ENCODE results near the gene ROS1. TPM values are rescaled to one million over a fixed set of nuclear protein-coding genes. Genes with fewer than 3 reads are reported as not detected.

Gene ROS1
- total RNA-seq, 1 donor, result 0.43 TPM

DNA sequence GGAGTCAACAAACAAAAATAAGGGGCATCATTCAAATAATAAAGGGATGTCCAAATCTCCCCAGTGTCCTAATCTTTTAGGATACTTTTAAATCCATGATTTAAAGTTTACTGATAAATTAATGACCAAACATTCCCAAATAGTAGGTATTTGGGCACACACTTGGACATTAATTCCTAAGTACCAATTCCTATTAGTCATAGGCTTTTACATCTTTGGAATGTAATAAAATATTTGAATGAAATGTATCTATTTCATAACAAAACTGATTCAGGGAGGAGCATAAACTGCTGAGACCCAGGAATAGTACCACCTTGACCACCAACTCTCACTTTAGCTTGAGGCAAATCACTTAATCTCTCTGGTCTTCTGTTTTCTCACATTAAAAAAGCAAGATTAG lies 116.1 kb downstream of the ROS1 start:
- TF ChIP-seq, protein P1, sequence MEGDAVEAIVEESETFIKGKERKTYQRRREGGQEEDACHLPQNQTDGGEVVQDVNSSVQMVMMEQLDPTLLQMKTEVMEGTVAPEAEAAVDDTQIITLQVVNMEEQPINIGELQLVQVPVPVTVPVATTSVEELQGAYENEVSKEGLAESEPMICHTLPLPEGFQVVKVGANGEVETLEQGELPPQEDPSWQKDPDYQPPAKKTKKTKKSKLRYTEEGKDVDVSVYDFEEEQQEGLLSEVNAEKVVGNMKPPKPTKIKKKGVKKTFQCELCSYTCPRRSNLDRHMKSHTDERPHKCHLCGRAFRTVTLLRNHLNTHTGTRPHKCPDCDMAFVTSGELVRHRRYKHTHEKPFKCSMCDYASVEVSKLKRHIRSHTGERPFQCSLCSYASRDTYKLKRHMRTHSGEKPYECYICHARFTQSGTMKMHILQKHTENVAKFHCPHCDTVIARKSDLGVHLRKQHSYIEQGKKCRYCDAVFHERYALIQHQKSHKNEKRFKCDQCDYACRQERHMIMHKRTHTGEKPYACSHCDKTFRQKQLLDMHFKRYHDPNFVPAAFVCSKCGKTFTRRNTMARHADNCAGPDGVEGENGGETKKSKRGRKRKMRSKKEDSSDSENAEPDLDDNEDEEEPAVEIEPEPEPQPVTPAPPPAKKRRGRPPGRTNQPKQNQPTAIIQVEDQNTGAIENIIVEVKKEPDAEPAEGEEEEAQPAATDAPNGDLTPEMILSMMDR (IDR thresholded peaks at IDR 0.05; ENCODE audit: insufficient read depth, low read depth, low read length), result no peak
- H3K4me3 ChIP-seq (ENCODE audit: low read depth, low read length), result no peak overlapping the region
- DNase-seq (ENCODE audit: low read depth), result no peak

DNA sequence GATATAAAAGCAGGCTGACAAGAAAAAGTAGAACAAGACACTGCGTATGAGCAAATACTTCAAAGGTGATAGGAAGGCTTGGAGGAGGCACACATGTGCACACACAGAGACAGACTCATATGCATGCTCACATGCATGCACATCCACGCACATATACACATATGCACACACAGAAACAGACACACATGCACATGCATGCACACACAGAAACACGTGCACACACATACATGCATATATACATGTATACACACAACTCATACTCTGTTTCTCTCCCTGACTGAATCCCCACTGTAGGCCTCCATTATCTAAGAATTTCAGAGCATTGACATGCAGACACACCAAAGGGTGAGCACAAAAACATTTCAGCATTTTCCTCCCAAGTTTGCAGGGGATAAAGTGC lies 116.7 kb downstream of the ROS1 start:
- no peak for DNase-seq (ENCODE audit: low read depth)
- H3K4me3 ChIP-seq (ENCODE audit: low read depth, low read length), result no peak overlapping the region
- TF ChIP-seq, protein P1 (IDR thresholded peaks at IDR 0.05; ENCODE audit: insufficient read depth, low read depth, low read length), result no peak

DNA sequence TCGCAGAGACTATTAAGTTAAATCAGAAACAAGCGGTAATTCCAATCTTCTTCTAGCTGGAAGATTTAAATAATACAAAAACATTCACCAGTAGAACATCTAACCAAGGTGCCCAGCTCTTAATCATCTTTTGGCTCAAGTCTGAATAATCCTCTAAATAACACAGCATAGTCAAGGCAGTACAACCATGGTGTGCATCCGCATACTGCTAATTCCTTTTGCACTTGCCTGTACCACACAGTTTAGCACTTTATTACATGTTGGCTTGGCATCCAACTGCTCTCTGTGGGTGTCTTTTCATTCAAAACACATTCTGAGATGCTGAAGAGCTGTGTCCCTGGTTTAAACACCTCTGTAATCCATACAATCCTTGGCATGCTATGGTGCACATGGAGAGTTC lies 118.1 kb downstream of the ROS1 start:
- TF ChIP-seq, protein P1 (IDR thresholded peaks at IDR 0.05; ENCODE audit: insufficient read depth, low read depth, low read length), result no peak
- H3K4me3 ChIP-seq (ENCODE audit: low read depth, low read length), result no peak overlapping the region
- no peak for DNase-seq (ENCODE audit: low read depth)

DNA sequence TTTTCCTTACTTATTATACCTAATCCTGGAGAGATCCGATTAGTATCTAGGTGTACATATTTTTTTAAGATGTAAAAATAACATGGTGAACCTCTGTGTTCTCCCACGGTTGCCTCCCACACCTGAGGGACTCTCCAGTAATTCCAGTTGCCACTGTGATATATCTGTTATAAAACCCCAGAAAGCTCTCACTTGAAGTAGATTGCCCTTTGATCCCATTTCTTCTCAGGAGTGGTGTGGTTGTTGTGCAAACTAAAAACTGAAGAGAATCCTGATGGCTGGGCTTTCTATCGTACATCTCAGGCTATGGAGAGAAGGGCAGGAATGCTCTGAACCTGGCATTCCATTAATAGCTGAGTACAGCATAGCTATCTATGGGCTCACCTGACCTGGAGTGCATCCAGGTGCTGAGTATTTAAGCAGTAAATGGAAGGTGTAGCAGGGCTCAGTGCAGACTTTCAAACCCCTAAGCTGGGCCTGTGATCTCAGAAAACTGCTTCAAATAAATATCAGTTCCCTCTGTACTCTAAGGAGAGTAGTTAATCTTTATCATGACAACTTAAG lies 119.4 kb downstream of the ROS1 start:
- TF ChIP-seq, protein P1 (IDR thresholded peaks at IDR 0.05; ENCODE audit: insufficient read depth, low read depth, low read length), result no peak
- DNase-seq (ENCODE audit: low read depth), result no peak
- no peak overlapping the region for H3K4me3 ChIP-seq (ENCODE audit: low read depth, low read length)

DNA sequence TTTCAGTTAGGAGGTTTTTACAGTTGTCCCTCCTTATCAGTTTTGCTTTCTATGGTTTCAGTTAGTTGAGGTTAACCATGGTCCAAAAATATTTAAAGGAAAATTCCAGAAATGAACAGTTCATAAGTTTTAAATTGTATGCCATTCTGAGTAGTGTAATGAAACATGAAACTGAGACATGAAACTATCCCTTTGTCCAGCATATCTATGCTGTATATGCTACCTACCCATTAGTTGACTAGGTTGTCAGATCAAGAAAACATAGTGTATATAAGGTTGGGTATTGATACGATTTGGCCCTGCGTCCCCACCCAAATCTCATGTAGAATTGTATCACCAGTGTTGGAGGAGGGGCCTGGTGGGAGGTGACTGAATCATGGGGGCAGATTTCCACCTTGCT lies 121.3 kb downstream of the ROS1 start:
- no peak overlapping the region for H3K4me3 ChIP-seq (ENCODE audit: low read depth, low read length)
- DNase-seq (ENCODE audit: low read depth), result no peak
- TF ChIP-seq, protein P1 (IDR thresholded peaks at IDR 0.05; ENCODE audit: insufficient read depth, low read depth, low read length), result no peak

DNA sequence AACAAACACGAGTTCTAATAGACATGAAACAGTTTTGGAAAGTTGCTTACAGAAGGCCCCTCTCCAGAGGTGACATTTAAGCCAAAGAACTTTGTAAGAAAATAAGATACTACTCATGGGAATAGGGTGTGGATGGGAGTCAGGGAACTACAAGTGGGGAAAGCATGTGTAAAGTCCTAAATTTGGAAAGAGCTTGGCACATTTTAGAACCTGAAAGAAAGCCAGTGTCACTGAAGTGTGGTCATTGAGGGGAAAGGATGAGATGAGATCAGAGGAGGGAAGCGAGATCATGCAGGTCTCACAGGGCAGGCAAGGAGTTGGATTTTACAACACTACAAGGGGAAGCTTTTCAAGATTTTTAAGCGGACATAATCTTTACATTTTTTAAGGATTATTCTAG lies 122.4 kb downstream of the ROS1 start:
- no peak for DNase-seq (ENCODE audit: low read depth)
- no peak overlapping the region for H3K4me3 ChIP-seq (ENCODE audit: low read depth, low read length)
- TF ChIP-seq, protein P1 (IDR thresholded peaks at IDR 0.05; ENCODE audit: insufficient read depth, low read depth, low read length), result no peak

DNA sequence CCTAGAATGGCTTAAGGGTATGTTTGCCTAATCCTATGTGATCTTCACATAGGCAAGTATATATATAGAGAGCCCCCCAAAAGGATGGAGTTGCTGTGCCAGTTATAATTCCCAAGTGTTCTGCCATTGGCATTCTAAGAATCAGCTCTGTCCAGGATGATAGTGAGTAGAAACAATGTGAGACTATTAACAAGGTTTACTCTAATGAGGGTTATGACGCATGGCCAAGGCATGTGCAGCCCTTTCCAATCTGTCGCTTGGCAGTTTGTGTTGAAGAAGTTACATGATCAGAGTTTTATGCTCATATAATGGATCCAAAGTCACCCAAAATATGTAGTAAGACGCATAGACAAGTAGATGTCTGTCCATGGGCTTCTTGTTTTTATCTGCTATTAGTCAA lies 126.8 kb downstream of the ROS1 start:
- DNase-seq (ENCODE audit: low read depth), result no peak
- TF ChIP-seq, protein P1 (IDR thresholded peaks at IDR 0.05; ENCODE audit: insufficient read depth, low read depth, low read length), result no peak
- H3K4me3 ChIP-seq (ENCODE audit: low read depth, low read length), result no peak overlapping the region
